HEK293 (cell line): ENCODE measurements around the gene ADAMTS14.
A peak's percentile ranks its signal among the peaks of the same experiment; 100 is the strongest.

Experiments
- CTCF ChIA-PET: fragments of 350-600 bp; formaldehyde crosslinking; extraction: SDS; loops from one replicate; lab custom pipeline; 2021; ENCODE audit warnings: antibody characterized with exemption; lab: Yijun Ruan, JAX
- POLR2A ChIA-PET: fragments of 300-600 bp; formaldehyde crosslinking; extraction: SDS; loops from one replicate; lab custom pipeline; 2020; ENCODE audit warnings: antibody characterized with exemption, inconsistent platforms; lab: Yijun Ruan, JAX
- H3K27ac ChIP-seq: fragments of 200-500 bp; sonication (Bioruptor generic); 2 replicates; pipeline ENCODE4 v1.5.1; 2014; ENCODE audit warnings: low read depth, low read length, control low read depth, inconsistent platforms; ENCODE audit errors: extremely low read depth
- H3K36me3 ChIP-seq, 2 experiments: fragments of 200-500 bp in 1 of 2; sonication (Bioruptor generic) in 1 of 2; 1 replicate in 1 of 2; 2 replicates in 1 of 2; pipeline ENCODE4 v1.5.1; 2014 to 2017; ENCODE audit warnings: inconsistent platforms in 2 of 2, low read length in 2 of 2; ENCODE audit not compliant: control insufficient read depth in 2 of 2, insufficient read depth in 1 of 2
- H3K4me1 ChIP-seq: fragments of 200-500 bp; sonication (Bioruptor generic); 2 replicates; pipeline ENCODE4 v1.5.1; 2014; ENCODE audit warnings: mild to moderate bottlenecking, low read length, inconsistent platforms; ENCODE audit not compliant: control insufficient read depth, insufficient read depth
- H3K4me3 ChIP-seq: 2 replicates; pipeline ENCODE4 v1.5.1; 2011; ENCODE audit warnings: low read depth, mild to moderate bottlenecking, control low read depth, low read length, moderate library complexity
- H3K9me3 ChIP-seq: fragments of 200-500 bp; sonication (Bioruptor generic); 2 replicates; pipeline ENCODE4 v1.5.1; 2014; ENCODE audit warnings: low read depth, low read length, inconsistent platforms; ENCODE audit not compliant: control insufficient read depth, insufficient read depth
- HOXD13 ChIP-seq: sonication (generic); formaldehyde crosslinking; IDR thresholded peaks from 2 replicates; pipeline ENCODE4 v1.8.0; 2022; ENCODE audit warnings: missing genetic modification reagents, borderline replicate concordance
- YY1 ChIP-seq: fragments of 450-650 bp; formaldehyde crosslinking; IDR thresholded peaks from 2 replicates; pipeline ENCODE4 v1.5.1; 2018; ENCODE audit warnings: missing biosample characterization, missing genetic modification characterization
- ZFHX2 ChIP-seq: fragments of 450-650 bp; formaldehyde crosslinking; conservative IDR thresholded peaks from 2 replicates; pipeline ENCODE4 v1.5.1; 2016; ENCODE audit warnings: missing biosample characterization, missing genetic modification characterization
- ZNF174 ChIP-seq: fragments of 450-650 bp; formaldehyde crosslinking; IDR thresholded peaks from 2 replicates; pipeline ENCODE4 v1.5.0; 2017; ENCODE audit warnings: missing biosample characterization, mild to moderate bottlenecking, missing genetic modification characterization
- ZNF23 ChIP-seq: fragments of 450-650 bp; formaldehyde crosslinking; IDR thresholded peaks from 2 replicates; pipeline ENCODE4 v1.5.1; 2016; ENCODE audit warnings: missing biosample characterization, missing genetic modification characterization, borderline replicate concordance
- ZNF248 ChIP-seq: fragments of 450-650 bp; formaldehyde crosslinking; IDR thresholded peaks from 2 replicates; pipeline ENCODE4 v1.5.1; 2017; ENCODE audit warnings: missing biosample characterization, missing genetic modification characterization
- ZNF280D ChIP-seq: fragments of 450-650 bp; formaldehyde crosslinking; IDR thresholded peaks from 2 replicates; pipeline ENCODE4 v1.5.1; 2016; ENCODE audit warnings: missing biosample characterization, missing genetic modification characterization
- ZNF518A ChIP-seq: fragments of 450-650 bp; formaldehyde crosslinking; conservative IDR thresholded peaks from 2 replicates; pipeline ENCODE4 v1.5.1; 2016; ENCODE audit warnings: low read depth, missing biosample characterization, missing genetic modification characterization
- ZNF544 ChIP-seq: fragments of 450-650 bp; formaldehyde crosslinking; IDR thresholded peaks from 2 replicates; pipeline ENCODE4 v1.5.0; 2017; ENCODE audit warnings: missing biosample characterization, missing genetic modification characterization
- ZNF560 ChIP-seq: fragments of 450-650 bp; formaldehyde crosslinking; IDR thresholded peaks from 2 replicates; pipeline ENCODE4 v1.5.1; 2017; ENCODE audit warnings: missing biosample characterization, missing genetic modification characterization, borderline replicate concordance

Gene ADAMTS14

GRCh38 chr10:70738761-70739121 lies 66.4 kb downstream of the ADAMTS14 start (continued):
- TF ChIP-seq ZNF280D (tag by site-specific recombination) (no peak), ZNF544 (tag by site-specific recombination) (no peak), ZNF560 (no peak), ZNF518A (tag by site-specific recombination) (no peak), ZNF248 (no peak)

- peak; percentile 41 for TF ChIP-seq ZFHX2 (tag by site-specific recombination)
- no peak for TF ChIP-seq ZNF174 (tag by site-specific recombination)
- H3K4me3 ChIP-seq: no peak overlapping the region
- ChIA-PET POLR2A (no interaction called here), CTCF (interaction anchor here (1.6 to 2.5 kb wide), 3 partner anchors 19 to 181 kb away, joined by 3 to 9 read pairs (median 3); no protein-coding TSS in a partner anchor)
- no peaks in the 10 kb centered on the region for H3K4me1 ChIP-seq
- H3K9me3 ChIP-seq: no peaks in the 10 kb centered on the region
- H3K27ac ChIP-seq: no peak overlapping the region
- no peaks in the 10 kb centered on the region for H3K36me3 ChIP-seq
Measured at GRCh38 chr10:70740406-70741288, 68.3 kb downstream of the ADAMTS14 start.

- H3K9me3 ChIP-seq: no peaks in the 10 kb centered on the region
- CTCF ChIA-PET: interaction anchor here (0.9 kb wide), 1 partner anchor 184 kb away, joined by 3 read pairs; no protein-coding TSS in a partner anchor
- H3K4me1 ChIP-seq: no peaks in the 10 kb centered on the region
- no peak overlapping the region for H3K27ac ChIP-seq
- POLR2A ChIA-PET: no interaction called here
- H3K4me3 ChIP-seq: no peak overlapping the region
- H3K36me3 ChIP-seq: no peaks in the 10 kb centered on the region
- TF ChIP-seq YY1 (tag by site-specific recombination) (no peak), ZNF23 (tag by site-specific recombination) (no peak), HOXD13 (CRISPR knock-in tag) (no peak)
- TF ChIP-seq, all 188 proteins: peak for 0
Measured at GRCh38 chr10:70742537-70743429, 70.5 kb downstream of the ADAMTS14 start.
